ENCODE data around the gene GUK1.

DNA sequence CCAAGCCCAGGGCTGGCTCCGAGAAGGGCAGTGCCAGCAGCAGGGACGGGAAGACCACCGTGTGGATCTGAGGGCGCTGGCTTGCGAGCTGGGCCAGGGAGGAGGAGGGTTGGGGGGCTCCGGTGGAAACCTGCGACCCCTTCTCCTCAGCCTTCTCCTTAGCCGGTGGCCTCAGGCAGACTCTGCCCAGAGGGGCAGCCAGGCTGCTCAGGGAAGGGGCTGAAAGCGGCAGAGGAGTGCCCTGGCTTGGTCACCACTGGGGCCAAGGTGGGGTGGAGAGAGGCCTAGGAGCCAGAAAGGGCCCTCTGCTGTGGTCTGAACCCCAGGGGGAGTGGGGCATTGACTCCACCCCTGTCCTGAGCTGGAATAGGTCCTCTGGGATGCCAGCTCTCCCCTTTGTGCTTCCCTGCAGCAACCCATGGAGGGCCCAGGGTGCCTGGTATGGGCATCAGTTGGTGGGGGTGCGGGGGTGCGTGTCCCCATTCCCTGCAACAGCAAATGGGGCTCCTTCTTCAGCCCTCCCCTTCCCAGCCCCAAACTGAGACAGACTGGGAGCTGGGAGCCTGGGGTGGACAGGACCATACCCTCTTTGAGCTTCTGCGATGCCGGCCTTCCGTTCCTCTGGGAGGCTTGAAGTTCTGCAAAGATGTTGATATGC is 19.1 kb downstream of the GUK1 start:
- TF ChIP-seq RAD21 (IDR thresholded peaks at IDR 0.05; ENCODE audit: low read depth) (no peak), EGR1 (IDR thresholded peaks at IDR 0.05) (no peak), EP300 (IDR thresholded peaks at IDR 0.05; ENCODE audit: borderline replicate concordance) (no peak), NFIC (IDR thresholded peaks at IDR 0.05) (no peak), CREB1 (IDR thresholded peaks at IDR 0.05; ENCODE audit: low read depth) (no peak)
- TF ChIP-seq, protein P1, sequence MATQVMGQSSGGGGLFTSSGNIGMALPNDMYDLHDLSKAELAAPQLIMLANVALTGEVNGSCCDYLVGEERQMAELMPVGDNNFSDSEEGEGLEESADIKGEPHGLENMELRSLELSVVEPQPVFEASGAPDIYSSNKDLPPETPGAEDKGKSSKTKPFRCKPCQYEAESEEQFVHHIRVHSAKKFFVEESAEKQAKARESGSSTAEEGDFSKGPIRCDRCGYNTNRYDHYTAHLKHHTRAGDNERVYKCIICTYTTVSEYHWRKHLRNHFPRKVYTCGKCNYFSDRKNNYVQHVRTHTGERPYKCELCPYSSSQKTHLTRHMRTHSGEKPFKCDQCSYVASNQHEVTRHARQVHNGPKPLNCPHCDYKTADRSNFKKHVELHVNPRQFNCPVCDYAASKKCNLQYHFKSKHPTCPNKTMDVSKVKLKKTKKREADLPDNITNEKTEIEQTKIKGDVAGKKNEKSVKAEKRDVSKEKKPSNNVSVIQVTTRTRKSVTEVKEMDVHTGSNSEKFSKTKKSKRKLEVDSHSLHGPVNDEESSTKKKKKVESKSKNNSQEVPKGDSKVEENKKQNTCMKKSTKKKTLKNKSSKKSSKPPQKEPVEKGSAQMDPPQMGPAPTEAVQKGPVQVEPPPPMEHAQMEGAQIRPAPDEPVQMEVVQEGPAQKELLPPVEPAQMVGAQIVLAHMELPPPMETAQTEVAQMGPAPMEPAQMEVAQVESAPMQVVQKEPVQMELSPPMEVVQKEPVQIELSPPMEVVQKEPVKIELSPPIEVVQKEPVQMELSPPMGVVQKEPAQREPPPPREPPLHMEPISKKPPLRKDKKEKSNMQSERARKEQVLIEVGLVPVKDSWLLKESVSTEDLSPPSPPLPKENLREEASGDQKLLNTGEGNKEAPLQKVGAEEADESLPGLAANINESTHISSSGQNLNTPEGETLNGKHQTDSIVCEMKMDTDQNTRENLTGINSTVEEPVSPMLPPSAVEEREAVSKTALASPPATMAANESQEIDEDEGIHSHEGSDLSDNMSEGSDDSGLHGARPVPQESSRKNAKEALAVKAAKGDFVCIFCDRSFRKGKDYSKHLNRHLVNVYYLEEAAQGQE (IDR thresholded peaks at IDR 0.05; ENCODE audit: low read depth), result no peak
- TF ChIP-seq, protein P2, sequence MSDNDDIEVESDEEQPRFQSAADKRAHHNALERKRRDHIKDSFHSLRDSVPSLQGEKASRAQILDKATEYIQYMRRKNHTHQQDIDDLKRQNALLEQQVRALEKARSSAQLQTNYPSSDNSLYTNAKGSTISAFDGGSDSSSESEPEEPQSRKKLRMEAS (IDR thresholded peaks at IDR 0.05), result no peak
